NCI-H510A treated with DMSO at 0.1 percent for 48 hours (cell line): ENCODE measurements around the gene RBFOX1.

Experiments used
- DNase-seq: peaks from one replicate; lab custom pipeline; 2025; lab: John Stamatoyannopoulos, UW

RBFOX1 gene

GRCh38 chr16:7332611-7333010 is at the start of gene RBFOX1:
RBFOX1 (plus strand) TSS chr16:7332845.
- DNase-seq = no peak

- no peak for DNase-seq
Observed at GRCh38 chr16:7284780-7285179, 47.9 kb upstream of the RBFOX1 start.

- no peak for DNase-seq
Observed at GRCh38 chr16:7285520-7285919, 47.1 kb upstream of the RBFOX1 start.

- DNase-seq = no peak
Observed at GRCh38 chr16:7289299-7289698, 43.3 kb upstream of the RBFOX1 start.

- DNase-seq = no peak
Observed at GRCh38 chr16:7290682-7291081, 42.0 kb upstream of the RBFOX1 start.

GRCh38 chr16:7294020-7294419 is 38.6 kb upstream of the RBFOX1 start:
- DNase-seq = no peak

GRCh38 chr16:7303052-7303610 is 29.5 kb upstream of the RBFOX1 start:
- no peak for DNase-seq

- no peak for DNase-seq
Observed at GRCh38 chr16:7303660-7304200, 28.9 kb upstream of the RBFOX1 start.

GRCh38 chr16:7304279-7304678 is 28.4 kb upstream of the RBFOX1 start:
- no peak for DNase-seq

GRCh38 chr16:7304958-7305357 is 27.7 kb upstream of the RBFOX1 start:
- no peak for DNase-seq

- no peak for DNase-seq
Observed at GRCh38 chr16:7313170-7313569, 19.5 kb upstream of the RBFOX1 start.

GRCh38 chr16:7314163-7314562 is 18.5 kb upstream of the RBFOX1 start:
- DNase-seq = no peak

- no peak for DNase-seq
Observed at GRCh38 chr16:7315813-7316212, 16.8 kb upstream of the RBFOX1 start.

GRCh38 chr16:7316281-7316888 is 16.3 kb upstream of the RBFOX1 start:
- DNase-seq = no peak

GRCh38 chr16:7317982-7318381 is 14.7 kb upstream of the RBFOX1 start:
- DNase-seq = no peak

- no peak for DNase-seq
Observed at GRCh38 chr16:7318686-7319085, 14.0 kb upstream of the RBFOX1 start.

- no peak for DNase-seq
Observed at GRCh38 chr16:7319514-7319913, 13.1 kb upstream of the RBFOX1 start.

- DNase-seq = no peak
Observed at GRCh38 chr16:7321661-7322060, 11.0 kb upstream of the RBFOX1 start.

GRCh38 chr16:7324321-7324720 is 8.3 kb upstream of the RBFOX1 start:
- DNase-seq = no peak

- DNase-seq = no peak
Observed at GRCh38 chr16:7325834-7326233, 6.8 kb upstream of the RBFOX1 start.

- no peak for DNase-seq
Observed at GRCh38 chr16:7330709-7331108, 1.9 kb upstream of the RBFOX1 start.

- no peak for DNase-seq
Observed at GRCh38 chr16:7331997-7332396, 648 bp upstream of the RBFOX1 start.

- DNase-seq = no peak
Observed at GRCh38 chr16:7333180-7333725, 608 bp downstream of the RBFOX1 start.
